HUES48 (cell line): ENCODE data around the gene PRAMEF25.
"Not testable (repeated sequence)": the region's sequence is repeated elsewhere in the genome, so short reads cannot be mapped to it uniquely, and the experiment has no call there.

Experiments
- H3K27ac ChIP-seq: one replicate; pipeline ENCODE4 v1.7.0; 2013; ENCODE audit warnings: low read depth, low read length, inconsistent platforms
- H3K27me3 ChIP-seq: 2 replicates; pipeline ENCODE4 v1.6.1; 2013; ENCODE audit warnings: mild to moderate bottlenecking, low read length; ENCODE audit not compliant: control insufficient read depth, insufficient read depth
- H3K36me3 ChIP-seq: 2 replicates; pipeline ENCODE4 v1.6.1; 2013; ENCODE audit warnings: low read length; ENCODE audit not compliant: control insufficient read depth, insufficient read depth
- H3K4me1 ChIP-seq: 2 replicates; pipeline ENCODE4 v1.6.1; 2013; ENCODE audit warnings: mild to moderate bottlenecking, low read length; ENCODE audit not compliant: control insufficient read depth, insufficient read depth
- H3K4me3 ChIP-seq: 2 replicates; pipeline ENCODE4 v1.5.1; 2013; ENCODE audit warnings: mild to moderate bottlenecking, low read depth, low read length
- H3K9ac ChIP-seq: 2 replicates; pipeline ENCODE4 v1.6.1; 2013; ENCODE audit warnings: mild to moderate bottlenecking, low read depth, low read length, moderate library complexity
- H3K9me3 ChIP-seq: 2 replicates; pipeline ENCODE4 v1.6.1; 2013; ENCODE audit warnings: low read length; ENCODE audit not compliant: control insufficient read depth, insufficient read depth

The PRAMEF25 gene

DNA sequence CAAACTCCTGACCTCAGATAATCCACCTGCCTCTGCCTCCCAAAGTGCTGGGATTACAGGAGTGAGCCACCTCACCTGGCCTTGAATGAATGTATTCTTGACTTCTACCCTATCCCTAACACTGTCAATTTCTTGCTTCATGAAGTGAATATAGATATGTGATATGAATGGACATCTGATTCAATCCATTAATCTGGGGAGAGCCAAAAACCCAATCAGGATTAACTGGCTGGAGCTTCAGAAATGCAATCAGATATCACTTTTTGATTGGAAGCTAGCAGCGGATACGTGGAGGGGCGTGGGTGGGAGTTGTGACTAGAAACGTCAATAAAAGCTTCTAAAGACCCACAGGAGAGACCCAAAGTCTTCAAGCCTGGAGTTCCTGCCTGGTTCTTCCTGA lies at the start of gene PRAMEF25:
Gene PRAMEF25 (plus strand): TSS at position 301 of the 400 bp plus-strand sequence. CDS start 2,920 bp downstream, outside the sequence.
- H3K9ac ChIP-seq, H3K27me3 ChIP-seq, H3K9me3 ChIP-seq, H3K36me3 ChIP-seq, H3K4me3 ChIP-seq, H3K27ac ChIP-seq, H3K4me1 ChIP-seq: not testable (repeated sequence)

- not testable (repeated sequence) for H3K4me3 ChIP-seq, H3K4me1 ChIP-seq, H3K27me3 ChIP-seq, H3K27ac ChIP-seq, H3K9me3 ChIP-seq, H3K36me3 ChIP-seq, H3K9ac ChIP-seq
These were observed 14.1 kb upstream of the PRAMEF25 start, which contains the start of gene PRAMEF27 for GRCh38 chr1:13056475-13056874. TSS of gene PRAMEF27 (minus strand) at chr1:13056575. CDS start at chr1:13053659, 2,916 bp downstream.

DNA sequence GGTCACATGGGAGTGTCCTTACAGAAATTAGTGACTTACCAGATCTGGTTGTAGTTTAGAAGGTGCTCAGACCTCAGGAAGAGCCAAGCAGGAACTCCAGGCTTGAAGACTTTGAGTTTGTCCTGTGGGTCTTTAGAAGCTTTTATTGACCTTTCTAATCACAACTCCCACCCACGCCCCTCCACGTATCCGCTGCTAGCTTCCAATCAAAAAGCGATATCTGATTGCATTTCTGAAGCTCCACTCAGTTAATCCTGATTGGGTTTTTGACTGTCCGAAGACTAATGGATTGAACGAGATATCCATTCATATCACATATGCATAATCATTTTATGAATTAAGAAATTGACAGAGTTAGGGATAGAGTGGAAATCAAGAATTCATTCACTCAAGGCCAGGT lies 46.2 kb downstream of the PRAMEF25 start, which contains the start of gene HNRNPCL2:
Gene HNRNPCL2 (minus strand): TSS at position 101 of the 400 bp plus-strand sequence. CDS start 454 bp downstream, outside the sequence.
- H3K27ac ChIP-seq, H3K36me3 ChIP-seq, H3K4me1 ChIP-seq, H3K9ac ChIP-seq, H3K4me3 ChIP-seq, H3K27me3 ChIP-seq: not testable (repeated sequence)
- H3K9me3 ChIP-seq: peaks cover 68% of the 10 kb centered on the region
